ENCODE measurements around the gene SMYD3. TPM values are rescaled to one million over a fixed set of nuclear protein-coding genes. Genes with fewer than 3 reads are reported as not detected.
A peak's percentile ranks its signal among the peaks of the same experiment; 100 is the strongest.

The SMYD3 gene
- total and polyA plus RNA-seq, 10 of the 15 experiments (the other 5 are each of a cell fraction or from before 2014, with no cell fraction given), result 18.3 to 54.0 (median 24.8) TPM

DNA sequence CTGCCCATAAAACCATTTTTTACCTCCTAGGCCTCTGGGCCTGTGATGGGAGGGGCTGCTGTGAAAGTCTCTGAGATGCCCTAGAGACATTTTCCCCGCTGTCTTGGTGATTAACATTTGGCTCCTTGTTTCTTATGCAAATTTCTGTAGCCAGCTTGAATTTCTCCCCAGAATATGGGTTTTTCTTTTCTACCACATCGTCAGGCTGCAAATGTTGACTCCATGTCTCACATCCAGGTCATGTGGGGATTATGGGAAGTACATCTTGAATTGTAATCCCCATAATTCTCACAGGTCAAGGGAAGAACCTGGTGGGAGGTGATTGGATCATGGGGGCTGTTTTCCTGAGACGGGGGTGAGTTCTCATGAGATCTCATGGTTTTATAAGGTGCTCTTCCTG is 603.2 kb downstream of the SMYD3 start (continued):
- TF ChIP-seq PAX8 (IDR thresholded peaks at IDR 0.05) (no peak), KLF5 (IDR thresholded peaks at IDR 0.05; ENCODE audit: partially characterized antibody) (no peak), ZNF207 (IDR thresholded peaks at IDR 0.05; ENCODE audit: borderline replicate concordance) (no peak), MEF2B (IDR thresholded peaks at IDR 0.05; ENCODE audit: partially characterized antibody, poor library complexity, severe bottlenecking) (no peak), SMAD5 (IDR thresholded peaks at IDR 0.05; ENCODE audit: low read depth) (no peak), NFXL1 (IDR thresholded peaks at IDR 0.05; ENCODE audit: borderline replicate concordance) (no peak), SP1 (IDR thresholded peaks at IDR 0.05; ENCODE audit: low read depth, low read length) (no peak), RFX5 (IDR thresholded peaks at IDR 0.05; ENCODE audit: low read depth, low read length) (no peak), CREB1 (IDR thresholded peaks at IDR 0.05; ENCODE audit: low read depth) (no peak), CBFB (IDR thresholded peaks at IDR 0.05; ENCODE audit: low read depth) (no peak)
- TF ChIP-seq, protein P1, sequence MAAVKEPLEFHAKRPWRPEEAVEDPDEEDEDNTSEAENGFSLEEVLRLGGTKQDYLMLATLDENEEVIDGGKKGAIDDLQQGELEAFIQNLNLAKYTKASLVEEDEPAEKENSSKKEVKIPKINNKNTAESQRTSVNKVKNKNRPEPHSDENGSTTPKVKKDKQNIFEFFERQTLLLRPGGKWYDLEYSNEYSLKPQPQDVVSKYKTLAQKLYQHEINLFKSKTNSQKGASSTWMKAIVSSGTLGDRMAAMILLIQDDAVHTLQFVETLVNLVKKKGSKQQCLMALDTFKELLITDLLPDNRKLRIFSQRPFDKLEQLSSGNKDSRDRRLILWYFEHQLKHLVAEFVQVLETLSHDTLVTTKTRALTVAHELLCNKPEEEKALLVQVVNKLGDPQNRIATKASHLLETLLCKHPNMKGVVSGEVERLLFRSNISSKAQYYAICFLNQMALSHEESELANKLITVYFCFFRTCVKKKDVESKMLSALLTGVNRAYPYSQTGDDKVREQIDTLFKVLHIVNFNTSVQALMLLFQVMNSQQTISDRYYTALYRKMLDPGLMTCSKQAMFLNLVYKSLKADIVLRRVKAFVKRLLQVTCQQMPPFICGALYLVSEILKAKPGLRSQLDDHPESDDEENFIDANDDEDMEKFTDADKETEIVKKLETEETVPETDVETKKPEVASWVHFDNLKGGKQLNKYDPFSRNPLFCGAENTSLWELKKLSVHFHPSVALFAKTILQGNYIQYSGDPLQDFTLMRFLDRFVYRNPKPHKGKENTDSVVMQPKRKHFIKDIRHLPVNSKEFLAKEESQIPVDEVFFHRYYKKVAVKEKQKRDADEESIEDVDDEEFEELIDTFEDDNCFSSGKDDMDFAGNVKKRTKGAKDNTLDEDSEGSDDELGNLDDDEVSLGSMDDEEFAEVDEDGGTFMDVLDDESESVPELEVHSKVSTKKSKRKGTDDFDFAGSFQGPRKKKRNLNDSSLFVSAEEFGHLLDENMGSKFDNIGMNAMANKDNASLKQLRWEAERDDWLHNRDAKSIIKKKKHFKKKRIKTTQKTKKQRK (IDR thresholded peaks at IDR 0.05; ENCODE audit: low read depth, low read length), result no peak

- peaks cover 2% of the 10 kb centered on the region for H3K9me3 ChIP-seq (replicated peaks; ENCODE audit: control insufficient read depth, insufficient read depth, low read length)
- WGBS (ENCODE audit: insufficient coverage, insufficient replicate concordance, low lambda C conversion rate, missing lambda C conversion rate), result 100% methylated on average over 1 of the region's 1 CpG
- no peaks in the 10 kb centered on the region for H3K36me3 ChIP-seq (ENCODE audit: control insufficient read depth in 2 of 2, insufficient read depth in 2 of 2, low read length in 1 of 2)
- RAD21 ChIA-PET (ENCODE audit: unreplicated experiment), result interaction anchor here (0.9 to 1.6 kb wide), 2 partner anchors 13 to 83 kb away, joined by 4 to 9 read pairs; no protein-coding TSS in a partner anchor
- POLR2A ChIA-PET, result no interaction called here
- intact Hi-C loops (cut with micrococcal nuclease; ENCODE audit: unreplicated experiment) (loop anchor here (2.0 kb wide), 1 partner anchor 51 kb away; no protein-coding TSS in a partner anchor), in situ Hi-C loops (cut with MboI) (no loop called here)
- no peaks in the 10 kb centered on the region for H3K79me2 ChIP-seq (ENCODE audit: control insufficient read depth, insufficient read depth, low read length)
- peaks cover 4% of the 10 kb centered on the region; the same call in 1 of the 2 replicates for H3K4me1 ChIP-seq (ENCODE audit: control insufficient read depth, insufficient read depth, low read length)
- no peak overlapping the region for H3K27ac ChIP-seq (ENCODE audit: control insufficient read depth, insufficient read depth)
- no peak overlapping the region for H3K9ac ChIP-seq (ENCODE audit: control insufficient read depth, insufficient read depth, low read length)
- H3K4me3 ChIP-seq, result no peak overlapping the region
- no peaks in the 10 kb centered on the region for H4K20me1 ChIP-seq (ENCODE audit: control insufficient read depth, insufficient read depth)
- BruUV-seq (replicated peaks), result no TSS peak
- DNase-seq (ENCODE audit: low read depth, low spot score) (no peak), FAIRE-seq (no peak), ATAC-seq (no peak; the same call in 2 of the 3 replicates)
- H2AFZ ChIP-seq (ENCODE audit: control insufficient read depth, low read depth, low read length), result no peak overlapping the region
- H3K4me2 ChIP-seq (ENCODE audit: control insufficient read depth, insufficient read depth), result no peak overlapping the region
- CTCF ChIA-PET, result interaction anchor here (1.4 kb wide), 1 partner anchor 10 kb away, joined by 3 read pairs; no protein-coding TSS in a partner anchor
- no peaks in the 10 kb centered on the region for H3K27me3 ChIP-seq (replicated peaks in 1 of 2; ENCODE audit: control insufficient read depth in 2 of 2, insufficient read depth in 2 of 2, low read length in 1 of 2)
- TF ChIP-seq SMAD1 (IDR thresholded peaks at IDR 0.05; ENCODE audit: low read depth, partially characterized antibody) (peak; percentile 31), ZNF622 (IDR thresholded peaks at IDR 0.05) (no peak)
- SMC1A ChIA-PET (ENCODE audit: uncharacterized antibody, unreplicated experiment), result interaction anchor here (1.6 to 3.5 kb wide), 3 partner anchors 13 to 98 kb away, joined by 5 to 18 read pairs (median 7); no protein-coding TSS in a partner anchor
Measured at GRCh38 chr1:245901565-245901964, 605.5 kb downstream of the SMYD3 start.
